Hematopoietic multipotent progenitor cell treated with erythropoietin and hydrocortisone succinate and interleukin-3 and kit ligand, for 6 days (in vitro differentiated cells): ENCODE measurements around the gene CAMK2A.

ENCODE experiments used
- DNase-seq: peaks from one replicate; pipeline ENCODE4 v3.0.0-alpha.2; 2015

The CAMK2A gene

GRCh38 chr5:150313921-150314716, 24.5 kb upstream of the CAMK2A start:
- DNase-seq: no peak

DNA sequence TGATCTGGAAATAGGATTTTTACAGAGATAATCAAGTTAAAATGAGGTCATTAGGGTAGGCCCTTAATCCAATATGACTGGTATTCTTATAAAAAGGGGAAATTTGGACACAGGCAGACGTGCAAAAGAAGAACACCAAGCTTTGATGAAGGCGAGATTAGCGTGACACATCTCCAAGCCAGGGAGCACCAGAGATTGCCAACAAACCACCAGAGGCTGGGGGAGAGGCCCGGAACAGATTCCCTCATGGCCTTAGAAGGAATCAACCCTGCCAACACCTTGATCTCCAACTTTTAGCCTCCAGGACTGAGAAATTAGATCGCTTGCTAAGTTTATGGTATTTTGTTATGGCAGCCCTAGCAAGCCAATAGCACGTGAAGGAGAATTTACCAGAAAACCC, 23.9 kb upstream of the CAMK2A start:
- DNase-seq: no peak

DNA sequence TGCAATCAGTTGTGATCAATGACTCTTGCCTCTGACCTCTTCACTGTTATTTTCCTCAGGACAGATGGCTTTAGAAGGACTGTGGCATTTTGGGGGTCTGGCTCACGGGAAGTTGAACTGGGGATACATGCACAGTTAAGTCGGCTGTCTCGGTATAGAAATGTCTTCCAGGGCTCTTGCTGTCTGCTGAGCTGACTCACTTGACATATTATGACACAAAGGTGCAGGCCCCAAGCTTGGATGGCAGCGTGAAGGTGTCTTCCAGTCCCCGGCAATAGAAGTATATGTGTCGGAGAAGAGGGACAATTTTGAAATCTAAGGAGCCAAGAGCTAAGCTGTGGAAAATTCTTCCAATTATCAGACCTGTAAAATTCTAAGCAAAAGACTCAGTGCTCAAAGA, 22.9 kb upstream of the CAMK2A start:
- DNase-seq: no peak

GRCh38 chr5:150311015-150311692, 21.6 kb upstream of the CAMK2A start:
- DNase-seq: no peak

DNA sequence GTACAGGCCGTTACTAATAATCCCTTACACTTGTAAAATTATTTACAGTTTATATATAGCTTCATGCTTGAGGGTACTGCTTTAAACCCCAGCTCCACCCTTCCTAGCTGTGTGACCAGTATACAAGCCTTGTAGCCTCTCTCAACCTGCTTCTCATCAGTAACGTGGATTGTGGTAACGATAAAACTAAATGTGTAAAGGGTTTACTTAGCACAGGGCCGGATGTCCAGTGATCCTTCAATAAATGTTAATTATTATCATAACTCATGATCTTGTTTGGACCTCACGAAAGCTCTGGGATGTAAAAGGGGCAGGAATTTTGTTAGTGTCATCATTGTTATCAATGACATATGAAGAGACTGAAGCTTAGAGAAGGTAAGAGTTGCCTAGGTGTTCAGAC, 20.7 kb upstream of the CAMK2A start:
- no peak for DNase-seq

DNA sequence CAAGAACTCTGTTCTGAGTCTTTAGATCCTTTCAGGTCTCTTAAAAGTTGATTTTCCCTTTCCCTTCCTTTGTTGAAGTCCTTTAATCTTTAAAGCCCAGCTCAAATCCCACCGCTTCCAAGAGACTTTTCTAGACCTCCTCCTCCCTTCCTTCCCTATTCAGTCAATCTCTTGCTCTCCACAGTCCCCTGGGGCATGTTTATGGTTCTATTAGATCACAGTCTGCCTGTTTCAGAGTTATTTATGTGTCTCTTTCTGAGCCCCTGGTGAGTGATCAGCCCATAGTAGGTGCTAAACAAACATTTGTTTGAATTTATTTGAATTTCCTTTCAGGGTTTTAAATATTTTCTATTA, 20.3 kb upstream of the CAMK2A start:
- DNase-seq: no peak

GRCh38 chr5:150309101-150309885, 19.7 kb upstream of the CAMK2A start:
- no peak for DNase-seq

DNA sequence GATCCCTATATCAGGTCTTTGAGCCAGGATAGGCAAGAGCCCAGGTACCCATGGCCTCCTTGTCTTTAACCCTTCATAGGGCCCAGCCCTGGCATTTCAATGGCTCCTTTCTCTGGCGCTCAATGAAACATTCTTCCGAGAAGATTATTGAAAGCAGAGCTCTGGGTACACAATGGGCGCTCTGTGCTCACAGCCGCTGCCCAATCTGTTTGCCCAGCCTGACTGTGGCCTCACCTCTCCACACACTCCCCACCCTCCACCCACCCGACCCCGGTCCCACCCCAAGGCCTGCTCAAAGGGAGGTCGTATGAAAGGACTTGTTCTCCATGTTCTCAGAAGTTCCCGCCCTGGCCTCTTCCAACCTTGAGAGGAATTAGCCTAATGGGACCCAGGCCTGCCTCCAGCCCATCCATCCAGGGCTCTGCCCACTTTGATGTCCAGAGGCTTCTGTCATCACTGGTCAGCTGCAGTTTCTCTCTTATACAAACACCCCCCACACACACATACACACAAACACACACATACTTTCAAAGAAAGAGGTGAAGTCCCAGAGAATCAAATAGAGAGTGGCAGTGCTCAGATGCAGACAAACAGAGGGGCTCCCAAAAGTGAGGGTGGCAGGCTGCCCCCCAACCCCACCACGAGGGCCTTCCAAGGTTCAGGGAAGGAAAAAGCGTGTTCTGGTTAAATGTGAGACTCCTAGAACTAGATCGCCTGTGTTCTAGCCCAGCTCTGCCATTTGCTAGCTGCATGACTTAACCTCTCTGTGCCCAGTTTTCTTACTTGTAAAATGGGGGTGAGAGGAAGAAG, 18.2 kb upstream of the CAMK2A start:
- DNase-seq: no peak

- no peak for DNase-seq
These were observed 17.2 kb upstream of the CAMK2A start for GRCh38 chr5:150306775-150307174.

DNA sequence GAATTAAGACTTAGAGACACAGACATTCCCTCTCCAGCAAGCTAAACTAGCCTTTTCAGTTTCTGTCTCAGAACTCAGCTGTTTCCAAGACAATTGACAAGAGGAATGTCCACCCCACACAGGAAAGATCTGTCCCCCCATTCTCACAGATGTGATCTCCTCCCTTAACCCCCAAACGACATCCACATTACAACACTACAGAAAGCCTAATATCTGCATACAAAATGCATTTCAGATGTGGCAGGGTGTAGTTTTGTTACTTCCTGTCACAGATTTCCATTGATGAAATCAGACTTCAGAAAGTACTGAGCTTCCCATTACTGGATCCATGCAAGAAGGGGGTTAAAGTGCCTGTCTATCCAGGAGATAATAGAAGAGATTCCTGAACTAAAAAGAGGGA, 16.0 kb upstream of the CAMK2A start:
- DNase-seq: no peak

- DNase-seq: no peak
These were observed 15.5 kb upstream of the CAMK2A start for GRCh38 chr5:150305095-150305494.

- no peak for DNase-seq
These were observed 15.0 kb upstream of the CAMK2A start for GRCh38 chr5:150304481-150305081.

GRCh38 chr5:150303660-150304386, 14.2 kb upstream of the CAMK2A start:
- DNase-seq: no peak

DNA sequence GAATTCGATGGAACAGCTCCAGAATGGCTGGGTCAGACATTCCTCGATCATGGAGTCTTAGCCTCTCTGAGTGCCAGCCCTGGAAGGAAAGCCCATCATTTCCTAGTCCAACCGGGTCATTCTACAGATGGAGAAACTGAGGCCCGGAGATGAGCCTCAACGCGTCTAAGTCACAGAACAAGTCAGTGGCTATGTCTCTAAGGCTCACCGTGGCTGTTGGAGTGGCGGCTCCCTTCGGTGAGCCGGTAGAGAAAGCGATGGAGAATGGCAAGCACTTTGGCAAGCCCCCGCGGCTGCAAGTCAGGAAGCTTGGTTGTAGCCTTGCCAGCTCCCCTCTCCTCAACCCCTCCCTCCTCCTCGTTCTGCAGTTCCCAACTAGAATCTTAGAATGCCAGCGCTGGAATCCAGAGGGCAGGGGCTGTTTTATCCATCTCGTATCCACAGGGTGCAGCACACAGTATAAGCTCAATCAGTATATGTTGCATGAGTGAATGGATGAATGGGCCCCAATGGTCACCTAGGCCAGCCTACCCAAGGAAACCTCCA, 13.6 kb upstream of the CAMK2A start:
- no peak for DNase-seq

DNA sequence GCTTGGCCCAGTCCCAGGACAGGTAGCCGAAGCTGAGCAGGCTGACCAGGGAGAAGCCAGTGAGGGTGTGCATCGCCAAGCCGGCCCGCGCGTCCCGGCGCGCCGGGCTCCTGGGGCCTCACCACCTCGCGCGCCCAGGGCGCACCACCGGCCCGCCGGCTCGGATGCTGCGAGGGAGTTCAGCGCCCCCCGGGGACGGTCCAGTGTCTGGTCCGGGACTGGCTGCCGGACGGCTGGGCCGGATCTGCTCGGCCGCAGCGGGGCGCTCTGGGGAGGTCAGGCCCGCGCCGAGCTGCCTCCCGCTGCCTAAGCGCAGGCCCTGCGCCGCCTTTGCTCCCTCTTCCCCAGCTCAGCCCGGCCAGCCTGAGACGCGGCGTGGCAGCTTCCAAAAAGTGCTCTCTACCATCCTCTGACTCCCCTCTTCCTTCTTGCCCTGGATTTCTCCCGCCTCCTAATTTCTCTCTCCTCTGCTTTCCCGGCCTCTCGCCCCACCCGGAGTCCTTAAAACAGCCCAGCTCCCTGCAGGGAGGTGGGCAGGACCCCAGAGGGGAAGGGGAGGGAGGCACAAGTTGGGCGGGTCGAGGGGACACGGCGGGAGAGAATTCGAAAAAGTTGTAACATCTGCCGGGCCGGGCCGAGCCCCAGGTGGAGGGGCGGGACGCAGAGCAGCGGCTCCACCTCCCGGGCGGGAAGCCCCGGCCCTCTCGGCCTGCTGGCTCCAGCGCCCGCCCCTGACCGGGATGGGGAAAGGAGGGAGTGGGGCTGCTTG, 12.9 kb upstream of the CAMK2A start, which contains the start of gene ARSI:
Gene ARSI (minus strand): TSS at position 605 of the 769 bp plus-strand sequence. CDS start 532 bp downstream, at position 73.
- no peak for DNase-seq

GRCh38 chr5:150301901-150302300, 12.3 kb upstream of the CAMK2A start:
- DNase-seq: no peak

DNA sequence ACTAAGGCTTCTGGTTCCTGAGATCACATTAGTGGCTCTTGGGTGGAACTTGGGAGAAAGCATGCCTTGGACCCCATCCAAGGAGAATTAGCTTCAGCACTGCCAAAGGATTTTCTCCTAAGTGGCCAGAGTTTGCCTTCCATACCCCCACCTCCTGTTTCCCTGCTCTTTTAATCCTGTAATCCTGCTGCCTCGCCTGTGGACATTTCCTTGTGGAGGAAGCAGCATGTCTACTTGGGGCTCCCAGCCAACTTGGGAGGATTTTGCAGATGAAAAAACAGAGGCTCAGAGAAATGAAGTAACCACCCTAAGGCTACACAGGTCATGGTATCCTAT, 11.6 kb upstream of the CAMK2A start:
- no peak for DNase-seq

DNA sequence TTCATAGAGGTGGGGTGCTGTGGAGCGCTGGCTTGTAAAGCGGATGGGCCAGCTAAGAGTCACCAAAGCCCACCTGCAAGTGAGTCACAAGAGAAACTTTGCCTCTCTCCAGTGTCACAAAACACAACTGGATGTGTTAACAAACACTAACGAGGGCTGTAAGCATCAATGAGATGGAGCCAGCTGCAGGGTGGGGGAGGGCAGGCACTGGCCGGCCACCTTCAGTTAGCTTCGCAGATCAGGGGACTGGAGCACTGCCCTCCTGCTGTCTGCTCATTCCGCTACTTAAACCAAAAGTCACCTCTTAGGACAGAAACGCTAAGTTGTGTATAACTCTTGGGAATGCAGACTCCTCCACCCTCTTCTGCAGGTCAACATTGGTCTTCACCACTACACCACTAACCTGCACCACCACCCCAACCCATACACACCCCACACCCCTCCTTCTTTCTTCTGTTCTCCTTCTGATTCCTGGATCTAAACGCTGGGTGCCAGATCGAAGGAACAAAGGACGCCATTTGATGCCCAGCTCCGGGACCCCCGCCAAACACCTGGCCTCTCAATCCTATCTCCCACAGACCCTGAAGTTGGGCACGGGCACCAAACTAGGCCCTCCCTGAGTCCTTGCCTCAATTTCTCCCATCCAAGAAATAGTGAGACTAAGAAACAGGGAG, 11.1 kb upstream of the CAMK2A start:
- DNase-seq: no peak

GRCh38 chr5:150299571-150300327, 10.2 kb upstream of the CAMK2A start:
- no peak for DNase-seq
